Breast epithelium (tissue), 3 donors: ENCODE results near the gene PIEZO1.

Experiments
- CTCF ChIP-seq, 3 donors: fragments of 450-650 bp; IDR thresholded peaks; one replicate each; pipeline ENCODE4 v1.5.1; 2016 to 2017; ENCODE audit warnings: antibody characterized with exemption in 3 of 3, mild to moderate bottlenecking in 3 of 3, moderate library complexity in 3 of 3
- POLR2A ChIP-seq: fragments of 450-650 bp; IDR thresholded peaks from one replicate; pipeline ENCODE4 v1.6.1; 2016; ENCODE audit warnings: antibody characterized with exemption, mild to moderate bottlenecking, moderate library complexity

DNA sequence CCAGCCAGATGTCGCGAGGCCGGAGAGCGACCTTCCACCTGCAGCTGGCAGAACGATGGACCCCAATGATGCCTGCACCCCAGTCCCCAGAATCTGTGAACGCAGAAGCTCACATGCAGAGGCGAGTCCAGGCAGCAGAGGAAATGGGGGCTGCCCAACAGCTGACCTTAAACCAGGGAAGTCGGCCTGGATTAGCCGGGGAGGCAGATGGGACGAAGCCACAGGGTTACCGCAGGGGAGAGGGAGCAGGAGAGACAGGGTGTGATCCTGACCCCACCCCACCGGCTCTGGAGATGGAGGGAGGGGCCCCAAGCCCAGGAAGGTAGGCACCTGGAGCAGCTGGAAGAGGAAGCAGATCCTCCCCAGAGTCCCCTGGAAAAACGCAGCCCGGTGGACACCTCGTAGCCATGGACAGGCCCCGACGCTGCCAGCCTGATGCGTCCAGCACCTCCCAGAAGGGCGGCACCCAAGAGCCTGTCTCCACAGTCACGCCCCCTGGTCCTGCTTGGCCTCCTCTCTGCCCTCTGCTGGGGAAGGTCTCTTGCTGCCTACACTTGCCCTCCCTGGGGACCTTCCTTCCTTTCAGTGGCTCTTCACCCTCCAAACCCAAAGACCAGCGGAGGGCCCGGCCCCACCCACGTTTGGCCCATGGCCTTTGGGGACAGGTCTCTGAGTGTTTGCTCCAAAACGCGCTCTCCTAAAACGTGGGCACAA, 37.3 kb downstream of the PIEZO1 start:
- TF ChIP-seq POLR2A (no peak), CTCF (IDR thresholded peaks at IDR 0.05) (no peak)
